ENCODE data around the gene CLEC1B. TPM values are rescaled to one million over a fixed set of nuclear protein-coding genes. Genes with fewer than 3 reads are reported as not detected.
"Not testable (repeated sequence)": the region's sequence is repeated elsewhere in the genome, so short reads cannot be mapped to it uniquely, and the experiment has no call there.

The CLEC1B gene
- total RNA-seq, 4 donors from 2014 or later = not detected

- no peak for DNase-seq (ENCODE audit: low spot score in 2 of 2)
- intact Hi-C loops (cut with DNase I; ENCODE audit: low total_unique reads) = no loop called here
- TF ChIP-seq POLR2A (IDR thresholded peaks at IDR 0.05) (no peak), CTCF (IDR thresholded peaks at IDR 0.05) (no peak)
- no peak overlapping the region for H3K4me3 ChIP-seq (ENCODE audit: low read depth, poor library complexity, severe bottlenecking)
- WGBS, 2 donors = 74 to 76% methylated on average over 3 of the region's 3 CpGs
These were observed 7.0 kb downstream of the CLEC1B start for GRCh38 chr12:9991876-9992275.

- intact Hi-C loops (cut with DNase I; ENCODE audit: low total_unique reads) = no loop called here
- DNase-seq (ENCODE audit: low spot score in 2 of 2) = no peak
- TF ChIP-seq POLR2A (IDR thresholded peaks at IDR 0.05) = no peak
- TF ChIP-seq CTCF (IDR thresholded peaks at IDR 0.05) = no peak
- no peak overlapping the region for H3K4me3 ChIP-seq (ENCODE audit: low read depth, poor library complexity, severe bottlenecking)
- WGBS, 2 donors = 72 to 87% methylated on average over 3 of the region's 3 CpGs
These were observed 18.8 kb downstream of the CLEC1B start for GRCh38 chr12:9980126-9980525.

GRCh38 chr12:9977916-9978315 is 21.0 kb downstream of the CLEC1B start:
- no peak for TF ChIP-seq POLR2A (IDR thresholded peaks at IDR 0.05)
- no peak for TF ChIP-seq CTCF (IDR thresholded peaks at IDR 0.05)
- H3K4me3 ChIP-seq (ENCODE audit: low read depth, poor library complexity, severe bottlenecking) = no peak overlapping the region
- intact Hi-C loops (cut with DNase I; ENCODE audit: low total_unique reads) = no loop called here

GRCh38 chr12:9976626-9977025 is 22.3 kb downstream of the CLEC1B start:
- intact Hi-C loops (cut with DNase I; ENCODE audit: low total_unique reads); DNase-seq (ENCODE audit: low spot score in 2 of 2); H3K4me3 ChIP-seq (ENCODE audit: low read depth, poor library complexity, severe bottlenecking): not testable (repeated sequence)
- 64 to 66% methylated on average over 5 of the region's 5 CpGs for WGBS, 2 donors

More at GRCh38 chr12:9977916-9978315, 21.0 kb downstream of the CLEC1B start:
- DNase-seq (ENCODE audit: low spot score in 2 of 2) = no peak

- DNase-seq (ENCODE audit: low spot score in 2 of 2) = no peak
- intact Hi-C loops (cut with DNase I; ENCODE audit: low total_unique reads) = no loop called here
- WGBS, 2 donors = 86% methylated on average over 2 of the region's 2 CpGs
- TF ChIP-seq CTCF (IDR thresholded peaks at IDR 0.05) (no peak), POLR2A (IDR thresholded peaks at IDR 0.05) (no peak)
- H3K4me3 ChIP-seq (ENCODE audit: low read depth, poor library complexity, severe bottlenecking) = no peak overlapping the region
These were observed 23.3 kb downstream of the CLEC1B start for GRCh38 chr12:9975614-9976013.

GRCh38 chr12:9974731-9975130 is 24.2 kb downstream of the CLEC1B start:
- WGBS, 2 donors = 91 to 93% methylated on average over 2 of the region's 2 CpGs
- intact Hi-C loops (cut with DNase I; ENCODE audit: low total_unique reads); H3K4me3 ChIP-seq (ENCODE audit: low read depth, poor library complexity, severe bottlenecking); DNase-seq (ENCODE audit: low spot score in 2 of 2): not testable (repeated sequence)

- TF ChIP-seq POLR2A (IDR thresholded peaks at IDR 0.05) (no peak), CTCF (IDR thresholded peaks at IDR 0.05) (no peak)
- intact Hi-C loops (cut with DNase I; ENCODE audit: low total_unique reads) = no loop called here
- 77 to 80% methylated on average over 1 of the region's 1 CpG for WGBS, 2 donors
- no peak overlapping the region for H3K4me3 ChIP-seq (ENCODE audit: low read depth, poor library complexity, severe bottlenecking)
- DNase-seq (ENCODE audit: low spot score in 2 of 2) = no peak
These were observed 25.0 kb downstream of the CLEC1B start for GRCh38 chr12:9973949-9974348.
